Daoy (cell line): Measurements from ENCODE around the gene PRSS27. TPM values are rescaled to one million over a fixed set of nuclear protein-coding genes. Genes with fewer than 3 reads are reported as not detected.

Experiments used
- DNase-seq: peaks from one replicate; pipeline ENCODE4 v3.0.0-alpha.2; 2015; ENCODE audit warnings: low read depth
- total RNA-seq: library from RNA; depleted of rRNA; stranded (reverse); fragments of >200 nt; shearing (Covaris generic); gene quantifications from 2 replicates; pipeline ENCODE4 v1.2.3, GENCODE V29; 2014

PRSS27 gene
- total RNA-seq, 1 experiment from 2014 or later, result not detected

GRCh38 chr16:2708955-2709587, 11.0 kb downstream of the PRSS27 start:
- no peak for DNase-seq

- no peak for DNase-seq
Observed at GRCh38 chr16:2708290-2708639, 11.8 kb downstream of the PRSS27 start.

GRCh38 chr16:2707368-2708289, 12.4 kb downstream of the PRSS27 start:
- DNase-seq, result no peak

- no peak for DNase-seq
Observed at GRCh38 chr16:2706611-2707311, 13.3 kb downstream of the PRSS27 start.

GRCh38 chr16:2706085-2706484, 13.9 kb downstream of the PRSS27 start:
- no peak for DNase-seq

GRCh38 chr16:2705351-2705750, 14.7 kb downstream of the PRSS27 start:
- DNase-seq, result no peak

GRCh38 chr16:2704983-2705275, 15.1 kb downstream of the PRSS27 start:
- no peak for DNase-seq

GRCh38 chr16:2704166-2704982, 15.7 kb downstream of the PRSS27 start:
- DNase-seq, result no peak

GRCh38 chr16:2702871-2703745, 16.9 kb downstream of the PRSS27 start:
- DNase-seq, result no peak

GRCh38 chr16:2702438-2702825, 17.6 kb downstream of the PRSS27 start:
- DNase-seq, result no peak

- no peak for DNase-seq
Observed at GRCh38 chr16:2701713-2702437, 18.1 kb downstream of the PRSS27 start.

GRCh38 chr16:2701272-2701671, 18.8 kb downstream of the PRSS27 start:
- no peak for DNase-seq

GRCh38 chr16:2700786-2701185, 19.2 kb downstream of the PRSS27 start:
- DNase-seq, result no peak

- DNase-seq, result no peak
Observed at GRCh38 chr16:2699791-2700600, 20.0 kb downstream of the PRSS27 start.

GRCh38 chr16:2698965-2699750, 20.9 kb downstream of the PRSS27 start:
- no peak for DNase-seq

GRCh38 chr16:2698103-2698870, 21.7 kb downstream of the PRSS27 start:
- DNase-seq, result no peak

GRCh38 chr16:2697401-2697948, 22.5 kb downstream of the PRSS27 start:
- no peak for DNase-seq
